ENCODE results near the gene TRMT1L.

GRCh38 chr1:185108321-185108720, 48.4 kb downstream of the TRMT1L start:
- TF ChIP-seq CTCF (IDR thresholded peaks at IDR 0.05 in 2 of 3, conservative IDR thresholded peaks at IDR 0.05 in 1 of 3; ENCODE audit: borderline replicate concordance in 1 of 3, insufficient read depth in 1 of 3, low read depth in 2 of 3, low read length in 2 of 3) (no peak), EZH2 (IDR thresholded peaks at IDR 0.05) (no peak), MAX (IDR thresholded peaks at IDR 0.05) (no peak), SIN3A (IDR thresholded peaks at IDR 0.05; ENCODE audit: low read depth) (no peak), TCF7L2 (IDR thresholded peaks at IDR 0.05; ENCODE audit: borderline replicate concordance, extremely low read depth, insufficient read depth, insufficient read length) (no peak), ZNF274 (IDR thresholded peaks at IDR 0.05; ENCODE audit: low read depth, low read length) (no peak)

All from HCT116 (cell line).